Activated CD8-positive, alpha-beta memory T cell treated with anti-CD3 and anti-CD28 coated beads, Interleukin-2, amount 50 U/mL, for 24 hours (primary cell): ENCODE results near the gene GIGYF2.

Experiments used
- DNase-seq: peaks from one replicate; pipeline ENCODE4 v3.0.0-alpha.2; 2020; ENCODE audit errors: extremely low read depth

The GIGYF2 gene

DNA sequence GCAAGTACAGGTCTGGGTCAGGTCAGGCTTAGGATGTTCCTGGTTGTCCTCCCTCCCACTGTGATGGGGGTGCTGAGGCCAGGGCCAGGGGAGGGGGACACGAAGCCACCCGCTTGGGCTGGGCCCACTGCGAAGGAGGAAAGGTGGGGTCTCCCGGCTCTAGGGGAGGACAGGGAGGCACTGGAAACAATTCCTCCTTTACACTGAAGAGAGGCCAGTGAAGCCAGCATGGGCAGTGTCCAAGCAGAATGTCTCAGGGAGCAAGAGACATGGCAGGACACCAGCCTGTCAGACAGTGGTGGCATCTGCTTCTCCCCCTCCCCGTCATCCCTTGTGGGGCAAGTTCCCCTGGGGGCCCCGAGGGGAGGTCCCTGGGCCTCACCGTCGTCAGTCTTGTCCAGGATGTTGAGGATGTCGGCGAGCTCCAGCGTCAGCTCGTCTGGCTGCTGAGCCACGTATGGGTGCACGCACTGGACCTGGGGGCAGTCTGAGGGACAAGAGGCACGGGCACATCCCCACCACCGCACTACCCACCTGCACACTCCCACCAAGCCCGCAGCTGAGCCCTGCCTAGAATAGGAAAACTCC lies 183.7 kb downstream of the GIGYF2 start:
- DNase-seq: no peak

DNA sequence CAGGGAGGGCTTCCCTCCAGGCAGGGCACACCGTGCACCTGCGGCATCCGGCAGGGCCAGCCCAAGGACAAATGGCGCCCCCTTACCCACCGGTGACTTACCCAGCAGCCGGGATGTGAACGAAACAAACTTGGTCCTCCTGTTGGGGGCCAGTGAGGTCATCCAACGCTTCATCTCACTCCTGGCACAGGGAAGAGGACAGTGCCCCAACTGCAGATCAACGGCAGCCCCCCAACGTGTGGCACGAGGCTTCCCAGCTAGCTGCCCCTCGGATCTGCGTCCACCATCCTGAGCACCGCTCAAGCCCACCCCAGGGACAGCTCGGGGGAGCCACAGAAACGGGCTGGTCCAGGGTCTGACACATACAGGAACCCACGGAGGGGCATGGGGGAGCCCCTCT lies 185.0 kb downstream of the GIGYF2 start:
- no peak for DNase-seq

DNA sequence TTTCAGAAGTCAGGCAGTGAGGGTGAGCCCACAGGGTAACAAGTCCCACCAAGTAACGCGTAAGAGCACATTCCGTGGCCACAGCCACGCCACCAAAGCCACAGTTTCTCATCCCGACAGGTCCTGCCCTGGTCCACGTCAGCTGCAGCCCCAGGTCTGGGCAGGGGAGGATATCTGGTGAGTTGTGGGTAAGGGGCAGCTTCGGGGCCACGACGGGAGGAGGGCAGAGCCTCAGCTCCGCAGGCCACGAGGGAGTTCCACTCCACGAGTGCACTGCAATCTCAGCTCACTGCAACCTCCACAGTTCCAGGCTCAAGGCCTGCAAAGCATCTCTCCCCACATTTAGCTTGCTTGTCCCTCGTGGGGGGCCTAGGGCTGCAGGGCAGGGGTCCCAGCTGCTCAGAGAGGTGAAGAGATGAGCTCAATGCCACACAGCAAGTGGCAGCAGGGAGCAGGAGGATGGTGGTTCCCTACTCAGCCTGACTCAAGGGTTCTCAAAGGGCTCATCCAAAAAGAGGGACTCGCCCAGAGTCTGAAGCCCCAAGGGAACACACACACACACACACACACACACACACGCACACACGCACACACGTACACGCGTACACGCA lies 185.5 kb downstream of the GIGYF2 start:
- no peak for DNase-seq

DNA sequence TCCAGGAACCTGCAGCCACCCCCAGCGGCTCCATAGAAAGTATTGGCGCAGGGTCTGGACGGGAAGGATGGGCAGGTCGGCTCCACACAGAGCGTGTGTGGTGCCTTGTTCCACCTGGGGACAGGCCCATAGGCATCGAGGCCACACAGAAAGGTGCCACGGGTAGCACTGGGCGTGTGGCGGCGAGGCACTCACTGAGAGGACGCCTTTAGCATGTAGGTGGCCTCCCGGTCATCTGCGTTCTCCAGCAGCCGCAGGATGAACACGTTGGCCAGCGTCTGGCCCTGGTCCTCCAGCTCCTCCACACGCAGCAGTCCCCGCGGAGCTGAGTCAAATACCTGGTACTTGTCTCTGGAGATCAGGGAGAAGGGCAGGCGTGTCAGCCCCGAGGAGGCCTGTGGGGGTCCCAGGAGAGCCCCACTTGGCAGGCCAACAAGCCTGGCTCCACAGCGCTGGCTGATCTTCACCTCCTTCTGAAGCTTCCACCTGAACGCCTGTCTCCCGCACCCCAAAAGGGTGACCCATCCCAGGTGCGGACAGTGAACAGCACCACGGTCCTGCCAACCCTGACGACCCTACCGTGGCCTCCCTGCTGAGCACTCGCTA lies 186.1 kb downstream of the GIGYF2 start:
- no peak for DNase-seq

DNA sequence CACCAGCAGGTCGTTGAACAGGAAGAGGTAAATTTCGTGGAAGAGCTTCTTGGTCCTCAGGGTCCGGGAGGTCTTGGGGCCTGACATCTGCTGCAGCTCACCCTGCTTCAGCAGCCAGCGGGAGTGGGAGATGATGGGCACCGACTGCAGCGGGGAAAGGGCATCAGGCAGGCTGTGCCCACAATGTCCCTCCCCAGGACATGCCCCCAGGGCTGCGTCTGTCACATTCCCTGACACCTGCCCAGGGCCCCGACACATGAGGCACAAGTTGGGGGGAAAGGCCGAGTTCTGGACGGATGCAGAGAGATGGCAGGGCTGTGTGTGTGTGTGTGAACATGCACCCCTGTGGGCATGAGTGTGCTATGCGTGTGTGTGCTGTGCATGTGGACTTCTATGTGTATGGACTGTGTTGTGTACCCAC lies 186.9 kb downstream of the GIGYF2 start:
- no peak for DNase-seq

DNA sequence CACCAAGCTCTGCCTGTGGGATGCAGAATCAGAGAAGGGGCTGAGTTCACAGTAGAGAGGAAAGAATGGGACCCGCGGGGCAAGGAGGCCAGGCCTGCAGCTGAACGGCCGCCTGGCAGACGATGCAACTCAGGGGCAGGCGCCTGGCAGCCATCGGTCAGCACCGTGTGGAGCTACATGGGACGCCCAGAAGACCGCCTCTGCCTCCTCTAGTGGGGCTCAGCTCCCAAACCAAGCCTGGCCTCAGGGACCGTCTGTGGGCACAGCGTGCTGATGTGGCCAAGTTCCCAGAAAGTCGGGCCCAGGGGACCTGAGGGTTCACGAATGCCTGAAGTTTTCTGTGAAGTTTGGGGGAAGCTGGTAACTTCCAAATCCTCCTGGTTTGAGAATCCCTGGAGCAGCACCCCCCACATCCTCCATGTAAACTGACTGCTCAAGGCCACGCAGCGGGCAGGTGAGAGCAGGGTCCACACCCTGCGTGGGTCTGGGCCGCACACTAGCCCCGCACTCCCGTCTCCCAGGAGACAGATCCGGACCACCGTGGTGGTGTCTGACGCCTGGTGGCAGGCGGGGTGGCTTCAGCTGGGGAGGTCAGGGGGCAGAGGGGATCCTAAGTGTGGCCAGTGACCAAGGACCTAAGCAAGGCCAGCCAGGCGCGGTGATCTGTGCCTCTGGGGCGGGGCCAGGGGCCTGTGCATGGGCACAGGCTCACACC lies 187.6 kb downstream of the GIGYF2 start:
- DNase-seq: no peak

DNA sequence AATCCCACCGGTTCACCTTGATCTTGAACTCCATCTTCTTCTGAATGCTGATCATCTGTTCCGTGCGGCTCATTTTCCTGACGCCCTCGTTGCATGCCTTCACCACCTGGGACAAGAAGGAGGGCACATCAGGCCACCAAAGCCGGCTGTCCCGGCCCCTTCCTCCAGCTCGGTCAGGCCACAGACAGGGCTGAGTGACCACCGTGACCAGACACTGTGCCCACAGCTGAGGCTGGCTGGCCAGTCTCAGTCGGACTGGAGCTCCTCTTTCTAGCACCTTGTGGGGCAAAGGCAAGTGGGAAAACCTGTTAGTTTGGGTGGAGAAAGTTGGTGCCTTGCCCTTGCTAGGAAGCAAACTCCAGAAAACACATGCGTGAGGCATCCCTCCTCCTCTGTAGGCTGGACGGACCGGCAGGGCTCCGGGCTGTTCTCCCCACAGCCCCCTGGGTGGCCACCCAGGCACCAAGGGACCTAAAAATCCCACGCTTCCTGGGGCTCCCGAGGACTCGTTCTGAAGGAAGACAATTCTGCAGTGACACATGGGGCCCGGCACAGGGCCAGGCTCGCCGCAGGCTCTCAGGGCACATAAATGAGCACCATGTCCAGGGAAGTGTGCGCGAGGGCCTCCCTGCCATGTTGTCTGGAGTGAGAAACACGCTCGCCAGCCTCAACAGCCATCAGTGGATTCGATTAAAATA lies 188.3 kb downstream of the GIGYF2 start:
- no peak for DNase-seq

DNA sequence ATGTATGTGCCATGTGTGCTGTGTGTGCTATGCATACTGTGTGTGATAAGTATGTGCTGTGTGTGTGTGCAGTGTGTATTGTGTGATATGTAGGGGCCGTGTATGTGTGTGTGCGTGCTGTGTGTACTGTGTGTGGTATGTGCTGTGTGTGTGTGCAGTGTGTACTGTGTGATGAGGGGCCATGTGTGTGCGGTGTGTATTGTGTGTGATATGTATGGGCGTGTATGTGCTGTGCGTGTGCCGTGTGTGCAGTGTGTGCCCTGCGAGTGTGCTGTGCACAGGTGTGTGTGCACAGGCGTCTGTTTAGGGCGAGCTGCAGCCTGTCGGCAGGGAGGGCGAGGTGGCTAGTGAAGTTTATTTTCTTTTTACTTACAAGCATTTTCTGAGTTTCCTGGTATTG lies 189.0 kb downstream of the GIGYF2 start:
- DNase-seq: no peak

DNA sequence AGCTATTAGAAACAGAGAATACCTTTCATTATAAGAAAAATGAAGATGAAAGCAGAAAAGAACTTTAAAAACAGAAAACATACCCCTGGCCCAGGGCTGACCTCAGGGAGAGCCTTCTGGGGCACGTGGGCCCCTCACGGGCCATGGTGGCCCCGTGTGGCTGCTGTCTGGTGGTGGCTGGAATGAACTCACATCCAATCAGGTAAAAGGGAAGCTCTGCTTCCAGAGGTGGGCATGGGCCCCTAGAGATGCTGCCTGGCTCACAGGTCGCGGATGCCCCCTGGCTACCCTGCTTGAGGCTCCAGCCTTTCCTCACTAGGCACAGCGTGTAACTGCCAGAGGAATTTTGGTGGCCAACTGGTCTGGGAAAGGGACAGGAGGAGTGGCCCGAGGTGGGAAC lies 189.5 kb downstream of the GIGYF2 start:
- DNase-seq: no peak

DNA sequence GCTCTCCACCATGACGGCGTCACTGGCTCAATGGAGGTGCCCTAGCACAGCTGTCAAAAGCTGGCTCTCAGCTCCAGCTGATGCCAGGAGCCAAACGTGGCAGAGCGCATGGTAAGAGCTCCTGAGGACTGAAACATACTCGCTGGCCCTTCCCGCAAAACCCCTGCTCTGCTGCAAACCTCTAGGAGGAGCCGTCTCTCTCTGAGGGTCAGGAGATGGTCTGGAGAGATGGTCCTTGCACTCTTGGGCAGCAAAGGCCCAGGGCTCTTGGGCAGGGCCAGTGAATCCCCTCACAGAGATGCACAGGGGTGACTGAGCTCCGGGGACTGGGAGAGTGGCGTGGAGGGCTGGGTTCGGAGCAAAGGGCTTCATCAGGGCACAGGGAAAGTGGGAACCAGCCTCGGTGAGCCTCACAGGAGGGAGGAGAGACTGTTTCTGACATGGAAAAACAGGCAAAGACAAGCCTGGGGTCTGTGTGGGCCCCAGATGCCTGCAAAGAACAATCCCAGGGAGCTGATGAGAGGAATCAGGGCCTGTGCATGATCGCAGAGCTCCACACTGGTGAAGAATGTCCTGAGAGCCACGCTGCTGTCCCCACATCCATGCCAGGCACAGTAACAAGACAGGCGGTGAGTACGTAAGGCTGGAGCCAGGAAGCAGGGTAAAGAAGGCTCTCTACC lies 190.2 kb downstream of the GIGYF2 start:
- no peak for DNase-seq

DNA sequence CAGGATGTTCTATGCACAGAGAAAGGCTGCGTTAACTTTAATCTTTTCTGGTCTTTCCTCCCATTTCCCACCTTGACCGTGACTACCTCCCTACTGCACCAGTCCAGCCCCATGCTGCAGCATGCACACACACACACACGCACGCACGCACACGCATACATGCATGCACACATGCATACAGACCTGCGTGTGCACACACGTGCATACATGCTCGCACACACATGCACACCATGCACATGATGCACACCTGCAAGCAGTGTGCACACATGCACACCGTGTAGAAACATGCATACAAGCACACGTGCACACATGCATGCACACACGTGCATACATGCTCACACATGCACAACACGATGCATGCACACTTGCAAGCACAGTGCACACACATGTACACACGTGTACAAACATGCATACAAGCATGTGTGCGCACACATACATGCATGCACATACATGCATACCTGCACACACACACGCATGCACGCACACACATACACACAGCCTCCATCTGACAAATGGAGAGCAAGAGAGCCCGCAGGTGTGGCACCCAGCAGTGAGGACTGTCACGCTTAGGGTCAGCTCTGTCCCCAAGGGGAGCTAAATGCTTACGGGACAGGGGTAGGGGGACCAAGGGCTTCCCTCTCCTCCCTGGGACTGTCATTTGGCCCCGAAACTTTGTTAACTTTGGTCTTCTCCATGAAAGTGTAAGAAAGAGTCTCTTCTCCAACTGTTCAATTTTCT lies 191.1 kb downstream of the GIGYF2 start:
- DNase-seq: no peak

DNA sequence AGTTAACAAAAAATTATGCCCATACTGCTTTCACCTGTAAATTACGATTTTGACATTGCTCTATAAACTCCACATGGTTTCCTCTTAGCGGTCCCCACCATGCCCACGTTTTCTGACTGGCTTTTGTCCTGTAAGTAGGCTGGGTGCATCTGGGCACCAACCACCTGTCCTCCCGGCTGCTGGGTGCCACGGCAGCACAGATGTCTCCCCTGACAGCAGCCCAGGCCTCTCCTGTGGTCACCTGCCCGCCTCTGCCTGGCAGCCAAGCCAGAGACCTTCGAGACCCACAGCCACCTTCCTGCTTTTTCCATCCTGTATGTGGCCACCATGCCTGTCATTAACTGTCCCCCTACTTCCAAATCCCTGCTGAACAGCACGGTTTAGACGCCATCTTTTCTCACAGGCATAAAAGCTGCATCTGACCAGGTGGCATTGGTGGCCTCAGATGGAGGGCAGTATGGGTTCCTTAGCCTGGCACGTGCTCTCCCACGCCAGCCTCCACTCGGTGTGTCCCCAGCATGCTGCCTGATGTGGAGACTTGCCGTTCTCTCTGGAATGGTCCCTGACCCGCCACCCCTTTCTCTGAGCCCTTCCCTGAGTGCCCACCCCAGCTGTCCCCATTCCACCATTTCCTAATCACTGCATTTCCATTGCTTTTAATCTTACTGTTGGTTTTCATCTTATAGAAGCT lies 191.9 kb downstream of the GIGYF2 start:
- DNase-seq: no peak

DNA sequence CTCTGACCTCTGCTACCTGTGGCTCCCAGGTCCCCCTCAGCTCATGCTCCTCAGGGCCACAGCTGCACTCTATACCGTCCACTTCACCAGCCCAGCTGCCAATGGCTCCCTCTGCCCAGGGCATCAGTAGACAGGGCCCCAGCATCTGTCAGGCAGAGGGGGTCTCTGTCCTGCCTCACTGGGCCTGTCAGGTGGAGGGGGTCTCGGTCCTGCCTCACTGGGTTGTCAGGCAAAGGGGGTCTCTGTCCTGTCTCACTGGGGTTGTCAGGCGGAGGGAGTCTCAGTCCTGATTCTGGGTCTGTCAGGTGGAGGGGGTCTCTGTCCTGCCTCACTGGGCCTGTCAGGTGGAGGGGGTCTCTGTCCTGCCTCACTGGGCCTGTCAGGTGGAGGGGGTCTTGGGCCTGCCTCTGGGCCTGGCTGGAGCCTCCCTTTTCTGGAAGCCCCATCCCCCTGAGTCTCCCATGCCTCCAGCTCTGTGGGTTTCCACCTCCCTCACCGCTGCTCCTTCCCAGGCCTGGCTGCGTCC lies 192.8 kb downstream of the GIGYF2 start:
- DNase-seq: no peak

DNA sequence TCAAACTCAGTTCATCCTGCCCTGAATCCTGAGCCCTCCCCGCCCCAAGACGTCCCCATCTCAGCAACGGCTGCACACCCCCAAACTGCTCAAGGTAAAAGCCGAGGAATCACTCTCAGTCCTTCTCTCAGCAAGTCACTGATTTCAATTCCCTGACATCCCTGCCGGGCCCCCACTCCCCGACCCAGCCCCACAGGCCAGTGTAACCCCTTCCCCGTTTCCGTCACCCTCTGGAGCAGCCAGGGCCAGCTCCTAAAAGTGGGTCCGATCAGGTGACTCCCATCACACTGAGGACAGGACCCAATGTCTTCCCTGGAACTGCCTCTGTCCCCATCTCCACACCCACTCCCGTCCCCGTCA lies 193.4 kb downstream of the GIGYF2 start:
- no peak for DNase-seq

DNA sequence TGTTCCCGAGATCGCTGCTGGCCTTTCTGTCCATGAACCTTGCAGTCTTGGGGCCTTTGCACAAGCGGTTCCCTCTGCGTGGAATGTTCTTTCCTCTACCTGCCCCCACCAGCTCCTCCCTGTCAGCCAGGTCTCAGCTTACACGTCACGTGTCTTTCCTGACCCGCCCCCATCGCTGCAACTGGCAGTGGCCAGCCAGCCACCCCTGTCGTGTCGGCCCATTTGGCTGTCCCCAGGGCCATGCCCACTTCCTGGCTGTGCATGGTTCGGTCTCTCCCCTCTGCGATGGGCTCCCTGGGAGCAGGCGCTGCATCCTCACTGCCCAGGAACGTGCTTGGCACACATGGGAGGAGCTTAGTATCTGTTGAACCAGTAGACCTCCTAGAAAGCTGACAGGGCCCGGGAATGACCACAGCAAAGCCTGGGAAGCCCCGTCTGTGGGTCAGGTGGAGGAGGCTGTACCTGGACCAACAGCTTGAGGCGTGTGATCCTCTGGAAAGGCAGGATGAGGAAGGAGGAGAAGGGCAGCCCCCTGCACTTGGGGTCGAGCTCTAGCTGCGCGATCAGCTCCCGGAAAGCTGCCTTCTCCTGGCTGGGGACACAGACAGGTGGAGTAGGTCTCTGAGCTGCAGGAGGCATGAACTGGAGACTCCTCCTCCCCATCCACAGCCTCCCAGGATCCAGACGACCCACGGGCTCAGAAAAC lies 193.9 kb downstream of the GIGYF2 start:
- no peak for DNase-seq

DNA sequence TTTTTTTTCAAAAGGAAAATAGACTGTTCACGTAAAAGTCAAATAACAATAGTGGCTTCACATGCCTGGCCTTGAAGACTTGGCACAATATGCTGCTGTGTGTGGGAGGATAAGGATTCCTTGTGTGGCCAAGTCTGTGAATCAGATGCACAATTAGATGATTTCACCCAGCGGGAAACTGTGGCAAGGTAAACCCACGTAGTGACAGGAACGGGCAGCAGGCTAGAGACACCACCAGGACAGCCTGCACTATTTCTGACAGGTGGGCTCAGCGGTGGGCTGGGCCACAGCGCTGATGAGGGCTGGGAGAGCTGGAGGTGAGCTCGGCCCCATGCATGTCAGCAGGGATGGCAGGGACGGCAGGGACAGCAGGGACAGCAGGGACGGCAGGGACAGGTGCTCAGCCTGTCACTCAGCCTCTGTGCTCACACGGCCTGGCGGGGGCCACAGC lies 194.5 kb downstream of the GIGYF2 start:
- no peak for DNase-seq

DNA sequence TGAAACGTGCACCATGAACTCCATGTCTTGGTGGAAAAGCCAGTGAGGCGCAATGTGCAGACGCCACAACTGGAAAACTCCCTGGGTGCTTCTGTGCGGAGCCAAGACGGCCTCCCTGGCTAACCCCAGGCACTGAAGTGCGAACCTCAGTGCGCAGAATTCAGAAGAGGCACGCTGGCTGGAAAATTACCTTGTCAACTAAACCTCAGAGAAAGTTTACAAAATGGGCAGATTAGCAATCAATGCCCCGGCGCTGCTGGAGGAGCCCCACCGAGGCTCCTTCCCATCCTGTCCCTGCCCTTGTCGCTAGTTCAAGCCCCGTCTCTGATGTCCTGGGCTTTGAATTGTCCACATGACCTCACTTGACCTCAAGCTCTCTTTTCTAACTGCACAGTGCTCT lies 195.1 kb downstream of the GIGYF2 start:
- no peak for DNase-seq

DNA sequence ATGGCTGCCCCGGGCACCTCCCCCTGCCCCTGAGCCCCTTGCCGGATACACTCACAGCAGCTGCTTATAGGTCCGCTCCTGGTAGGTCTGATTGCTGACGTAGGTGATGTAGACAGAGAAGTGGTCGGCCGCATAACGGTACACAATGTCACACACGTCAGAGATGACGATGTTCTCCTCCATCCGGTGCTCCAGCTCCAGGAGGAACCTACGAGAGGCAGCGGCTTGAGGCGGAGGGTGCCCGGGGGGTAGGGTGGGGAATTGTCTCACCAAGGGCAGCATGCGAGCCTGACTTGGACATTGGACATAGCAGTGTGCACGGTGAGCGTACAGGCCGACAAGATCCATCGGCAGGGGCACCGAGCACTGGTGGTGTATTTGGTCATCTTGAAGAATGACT lies 195.7 kb downstream of the GIGYF2 start:
- DNase-seq: no peak

DNA sequence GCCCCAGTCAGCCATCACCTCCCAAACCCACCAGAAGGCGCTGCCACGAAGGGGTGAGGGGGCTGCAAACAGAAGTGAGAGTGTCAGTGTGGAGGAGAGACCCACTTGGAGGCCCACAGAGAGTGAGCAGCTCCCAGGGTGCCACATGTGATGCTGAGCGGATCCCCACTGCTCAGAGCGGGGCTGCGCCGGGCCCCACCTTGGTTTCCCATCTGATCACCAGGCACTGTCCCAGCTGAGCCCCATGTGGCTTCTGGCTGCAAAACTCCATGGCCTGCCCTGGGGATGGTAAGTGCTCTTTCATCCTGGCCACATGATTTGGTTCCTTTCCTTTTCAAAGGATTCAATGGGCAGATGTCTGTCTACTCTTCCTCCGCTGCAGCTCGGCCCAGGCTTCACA lies 196.7 kb downstream of the GIGYF2 start:
- DNase-seq: no peak

DNA sequence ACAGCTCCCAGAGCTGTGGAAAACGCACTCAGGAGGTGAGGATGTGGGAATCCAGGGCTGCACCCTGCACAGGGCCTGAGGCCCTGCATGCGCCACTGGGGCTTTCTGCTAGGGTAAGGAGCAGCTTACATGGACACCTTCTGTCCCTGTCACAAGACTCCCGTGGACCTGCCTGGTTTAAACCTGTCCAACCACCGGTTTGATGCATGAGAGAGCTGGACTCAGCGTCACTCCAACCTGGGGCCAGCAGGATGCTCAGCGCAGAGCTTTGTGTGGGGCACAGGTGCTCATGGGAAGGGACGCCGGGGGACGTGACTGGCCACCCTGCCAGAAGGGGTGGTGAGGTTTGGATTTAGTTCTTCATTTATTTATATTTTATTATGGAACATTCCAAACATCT lies 197.1 kb downstream of the GIGYF2 start:
- DNase-seq: no peak
